Ishikawa (cell line): ENCODE data around the gene ZCCHC17.

Experiments used
- CEBPB ChIP-seq: IDR thresholded peaks from 2 replicates; pipeline ENCODE4 v1.6.1; 2012
- CREB1 ChIP-seq: IDR thresholded peaks from 2 replicates; pipeline ENCODE4 v1.6.1; 2012; ENCODE audit warnings: low read depth
- EGR1 ChIP-seq: IDR thresholded peaks from 2 replicates; pipeline ENCODE4 v1.6.1; 2012
- EP300 ChIP-seq: IDR thresholded peaks from 2 replicates; pipeline ENCODE4 v1.6.1; 2012; ENCODE audit warnings: borderline replicate concordance
- FOXM1 ChIP-seq: IDR thresholded peaks from 2 replicates; pipeline ENCODE4 v1.6.1; 2012; ENCODE audit warnings: low read depth, borderline replicate concordance
- MAX ChIP-seq: IDR thresholded peaks from 2 replicates; pipeline ENCODE4 v1.6.1; 2012
- NFIC ChIP-seq: IDR thresholded peaks from 2 replicates; pipeline ENCODE4 v1.6.1; 2012
- RAD21 ChIP-seq: IDR thresholded peaks from 2 replicates; pipeline ENCODE4 v1.6.1; 2012; ENCODE audit warnings: low read depth
- REST ChIP-seq: IDR thresholded peaks from 2 replicates; pipeline ENCODE4 v1.6.1; 2012; ENCODE audit warnings: low read depth, mild to moderate bottlenecking
- TAF1 ChIP-seq: IDR thresholded peaks from 2 replicates; pipeline ENCODE4 v1.6.1; 2012; ENCODE audit warnings: low read depth, mild to moderate bottlenecking
- TCF12 ChIP-seq: IDR thresholded peaks from 2 replicates; pipeline ENCODE4 v1.6.1; 2012; ENCODE audit warnings: low read depth
- TEAD4 ChIP-seq: IDR thresholded peaks from 2 replicates; pipeline ENCODE4 v1.6.1; 2012
- USF1 ChIP-seq: IDR thresholded peaks from 2 replicates; pipeline ENCODE4 v1.6.1; 2012
- YY1 ChIP-seq: IDR thresholded peaks from 2 replicates; pipeline ENCODE4 v1.6.1; 2012; ENCODE audit warnings: low read depth
- ZBTB7A ChIP-seq: IDR thresholded peaks from 2 replicates; pipeline ENCODE4 v1.6.1; 2012; ENCODE audit warnings: low read depth

ZCCHC17 gene

GRCh38 chr1:31310198-31310597 lies 13.4 kb downstream of the ZCCHC17 start:
- TF ChIP-seq EGR1, result no peak
- TF ChIP-seq NFIC, result no peak
- TF ChIP-seq CREB1, result no peak
- no peak for TF ChIP-seq FOXM1
- no peak for TF ChIP-seq REST
- no peak for TF ChIP-seq TEAD4
- no peak for TF ChIP-seq YY1
- TF ChIP-seq RAD21, result no peak
- no peak for TF ChIP-seq USF1
- no peak for TF ChIP-seq EP300
- TF ChIP-seq MAX, result no peak
- no peak for TF ChIP-seq TAF1
- TF ChIP-seq ZBTB7A, result no peak
- no peak for TF ChIP-seq CEBPB
- no peak for TF ChIP-seq TCF12

- no peak for TF ChIP-seq MAX
- no peak for TF ChIP-seq REST
- no peak for TF ChIP-seq NFIC
- TF ChIP-seq CREB1, result no peak
- no peak for TF ChIP-seq ZBTB7A
- no peak for TF ChIP-seq TEAD4
- TF ChIP-seq TCF12, result no peak
- TF ChIP-seq EP300, result no peak
- TF ChIP-seq CEBPB, result no peak
- no peak for TF ChIP-seq FOXM1
- TF ChIP-seq TAF1, result no peak
- TF ChIP-seq RAD21, result no peak
Observed at GRCh38 chr1:31315902-31316301, 19.1 kb downstream of the ZCCHC17 start.

- TF ChIP-seq CREB1, result no peak
- no peak for TF ChIP-seq TCF12
- no peak for TF ChIP-seq CEBPB
Observed at GRCh38 chr1:31318146-31318545, 21.3 kb downstream of the ZCCHC17 start.

GRCh38 chr1:31324093-31324492 lies 27.3 kb downstream of the ZCCHC17 start:
- TF ChIP-seq ZBTB7A (no peak), RAD21 (no peak), YY1 (no peak), TCF12 (no peak), TEAD4 (no peak), FOXM1 (no peak), CREB1 (no peak), MAX (no peak), NFIC (no peak), EGR1 (no peak), EP300 (no peak), USF1 (no peak), REST (no peak)

- no peak for TF ChIP-seq MAX
- no peak for TF ChIP-seq USF1
- TF ChIP-seq RAD21, result no peak
- no peak for TF ChIP-seq NFIC
- TF ChIP-seq YY1, result no peak
- TF ChIP-seq CEBPB, result no peak
- TF ChIP-seq FOXM1, result no peak
- no peak for TF ChIP-seq TCF12
- no peak for TF ChIP-seq ZBTB7A
- TF ChIP-seq CREB1, result no peak
- TF ChIP-seq REST, result no peak
- no peak for TF ChIP-seq TEAD4
- no peak for TF ChIP-seq EGR1
- no peak for TF ChIP-seq TAF1
- no peak for TF ChIP-seq EP300
Observed at GRCh38 chr1:31324992-31325391, 28.2 kb downstream of the ZCCHC17 start.
